ENCODE results near the gene COX19. TPM values are rescaled to one million over a fixed set of nuclear protein-coding genes. Genes with fewer than 3 reads are reported as not detected.

Gene COX19
- total RNA-seq, 4 donors from 2014 or later, result 15.9 to 41.3 (median 24.7) TPM

GRCh38 chr7:1012004-1012715 lies 36.8 kb upstream of the COX19 start:
- H3K4me3 ChIP-seq, result no peak overlapping the region
- peaks cover 0 to 14% (median 0%) of the 10 kb centered on the region in 3 donors for H3K36me3 ChIP-seq
- H3K4me1 ChIP-seq, result peaks cover 0 to 12% (median 0%) of the 10 kb centered on the region in 4 donors
- TF ChIP-seq POLR2A (IDR thresholded peaks at IDR 0.05), result no peak
- TF ChIP-seq, protein P1, sequence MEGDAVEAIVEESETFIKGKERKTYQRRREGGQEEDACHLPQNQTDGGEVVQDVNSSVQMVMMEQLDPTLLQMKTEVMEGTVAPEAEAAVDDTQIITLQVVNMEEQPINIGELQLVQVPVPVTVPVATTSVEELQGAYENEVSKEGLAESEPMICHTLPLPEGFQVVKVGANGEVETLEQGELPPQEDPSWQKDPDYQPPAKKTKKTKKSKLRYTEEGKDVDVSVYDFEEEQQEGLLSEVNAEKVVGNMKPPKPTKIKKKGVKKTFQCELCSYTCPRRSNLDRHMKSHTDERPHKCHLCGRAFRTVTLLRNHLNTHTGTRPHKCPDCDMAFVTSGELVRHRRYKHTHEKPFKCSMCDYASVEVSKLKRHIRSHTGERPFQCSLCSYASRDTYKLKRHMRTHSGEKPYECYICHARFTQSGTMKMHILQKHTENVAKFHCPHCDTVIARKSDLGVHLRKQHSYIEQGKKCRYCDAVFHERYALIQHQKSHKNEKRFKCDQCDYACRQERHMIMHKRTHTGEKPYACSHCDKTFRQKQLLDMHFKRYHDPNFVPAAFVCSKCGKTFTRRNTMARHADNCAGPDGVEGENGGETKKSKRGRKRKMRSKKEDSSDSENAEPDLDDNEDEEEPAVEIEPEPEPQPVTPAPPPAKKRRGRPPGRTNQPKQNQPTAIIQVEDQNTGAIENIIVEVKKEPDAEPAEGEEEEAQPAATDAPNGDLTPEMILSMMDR (IDR thresholded peaks at IDR 0.05), result no peak
- DNase-seq, result no peak
- no peaks in the 10 kb centered on the region for H3K27me3 ChIP-seq
- no peak overlapping the region for H3K27ac ChIP-seq
- H3K9me3 ChIP-seq, result no peaks in the 10 kb centered on the region

- Histone ChIP-seq H3K9me3 (no peaks in the 10 kb centered on the region), H3K27me3 (no peaks in the 10 kb centered on the region), H3K27ac (no peak overlapping the region), H3K36me3 (peaks cover 0 to 14% (median 0%) of the 10 kb centered on the region in 3 donors), H3K4me3 (no peak overlapping the region), H3K4me1 (peaks cover 0 to 12% (median 0%) of the 10 kb centered on the region in 4 donors)
- DNase-seq, result no peak
- TF ChIP-seq, protein P1 (IDR thresholded peaks at IDR 0.05), result no peak
- no peak for TF ChIP-seq POLR2A (IDR thresholded peaks at IDR 0.05)
Measured at GRCh38 chr7:1011297-1012003, 36.1 kb upstream of the COX19 start.

GRCh38 chr7:1010226-1010625 lies 34.9 kb upstream of the COX19 start:
- DNase-seq, result no peak
- H3K27ac ChIP-seq, result no peak overlapping the region
- TF ChIP-seq, protein P1 (IDR thresholded peaks at IDR 0.05), result no peak
- no peak for TF ChIP-seq POLR2A (IDR thresholded peaks at IDR 0.05)
- H3K4me1 ChIP-seq, result peaks cover 0 to 12% (median 0%) of the 10 kb centered on the region in 4 donors
- H3K9me3 ChIP-seq, result no peaks in the 10 kb centered on the region
- no peaks in the 10 kb centered on the region for H3K27me3 ChIP-seq
- no peak overlapping the region for H3K4me3 ChIP-seq
- H3K36me3 ChIP-seq, result peaks cover 0 to 14% (median 0%) of the 10 kb centered on the region in 3 donors

GRCh38 chr7:1009747-1010146 lies 34.4 kb upstream of the COX19 start:
- TF ChIP-seq POLR2A (IDR thresholded peaks at IDR 0.05), result no peak
- TF ChIP-seq, protein P1 (IDR thresholded peaks at IDR 0.05), result no peak

DNA sequence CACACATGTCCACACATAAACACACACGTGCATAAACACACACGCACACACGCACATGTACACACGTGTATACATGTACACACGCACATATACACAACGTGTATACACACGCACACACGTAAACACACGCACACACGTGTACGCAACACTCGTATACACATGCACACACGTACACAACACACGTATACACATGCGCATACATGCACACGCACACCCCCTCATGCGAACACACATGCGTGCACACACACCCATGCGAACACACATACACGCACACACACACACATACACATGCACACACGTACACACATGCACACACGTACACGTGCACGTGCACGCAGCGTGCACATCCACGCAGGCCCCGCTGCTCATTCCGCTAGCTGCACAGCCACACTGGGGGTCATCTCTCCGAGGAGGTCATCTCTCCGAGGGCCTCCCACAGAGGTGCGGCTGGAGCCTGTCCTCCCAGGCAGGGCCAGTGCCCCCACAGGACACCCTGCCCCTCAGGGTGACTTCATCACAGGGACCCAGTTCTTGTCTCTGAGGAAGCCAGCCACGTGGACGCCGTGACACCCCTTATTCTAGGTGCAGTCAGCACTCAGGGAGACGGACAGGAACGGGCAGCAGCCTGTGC lies 33.5 kb upstream of the COX19 start:
- Histone ChIP-seq H3K27ac (no peak overlapping the region), H3K27me3 (no peaks in the 10 kb centered on the region)

More at GRCh38 chr7:1009747-1010146, 34.4 kb upstream of the COX19 start:
- Histone ChIP-seq H3K4me3 (no peak overlapping the region), H3K27me3 (no peaks in the 10 kb centered on the region), H3K9me3 (no peaks in the 10 kb centered on the region), H3K27ac (no peak overlapping the region), H3K4me1 (peaks cover 0 to 12% (median 0%) of the 10 kb centered on the region in 4 donors), H3K36me3 (peaks cover 0 to 14% (median 0%) of the 10 kb centered on the region in 3 donors)
- DNase-seq, result no peak

More for the DNA sequence above, 33.5 kb upstream of the COX19 start:
- no peak overlapping the region for H3K4me3 ChIP-seq
- H3K9me3 ChIP-seq, result no peaks in the 10 kb centered on the region
- peaks cover 0 to 12% (median 0%) of the 10 kb centered on the region in 4 donors for H3K4me1 ChIP-seq
- DNase-seq, result no peak
- no peak for TF ChIP-seq POLR2A (IDR thresholded peaks at IDR 0.05)
- TF ChIP-seq, protein P1 (IDR thresholded peaks at IDR 0.05), result no peak
- H3K36me3 ChIP-seq, result peaks cover 0 to 14% (median 0%) of the 10 kb centered on the region in 3 donors
